ENCODE data around the gene SF3B4. TPM values are rescaled to one million over a fixed set of nuclear protein-coding genes. Genes with fewer than 3 reads are reported as not detected.

The SF3B4 gene
- total and polyA plus RNA-seq, 2 of the 4 experiments (the other 2 are of a cell fraction), result 6.6 to 64.4 TPM

DNA sequence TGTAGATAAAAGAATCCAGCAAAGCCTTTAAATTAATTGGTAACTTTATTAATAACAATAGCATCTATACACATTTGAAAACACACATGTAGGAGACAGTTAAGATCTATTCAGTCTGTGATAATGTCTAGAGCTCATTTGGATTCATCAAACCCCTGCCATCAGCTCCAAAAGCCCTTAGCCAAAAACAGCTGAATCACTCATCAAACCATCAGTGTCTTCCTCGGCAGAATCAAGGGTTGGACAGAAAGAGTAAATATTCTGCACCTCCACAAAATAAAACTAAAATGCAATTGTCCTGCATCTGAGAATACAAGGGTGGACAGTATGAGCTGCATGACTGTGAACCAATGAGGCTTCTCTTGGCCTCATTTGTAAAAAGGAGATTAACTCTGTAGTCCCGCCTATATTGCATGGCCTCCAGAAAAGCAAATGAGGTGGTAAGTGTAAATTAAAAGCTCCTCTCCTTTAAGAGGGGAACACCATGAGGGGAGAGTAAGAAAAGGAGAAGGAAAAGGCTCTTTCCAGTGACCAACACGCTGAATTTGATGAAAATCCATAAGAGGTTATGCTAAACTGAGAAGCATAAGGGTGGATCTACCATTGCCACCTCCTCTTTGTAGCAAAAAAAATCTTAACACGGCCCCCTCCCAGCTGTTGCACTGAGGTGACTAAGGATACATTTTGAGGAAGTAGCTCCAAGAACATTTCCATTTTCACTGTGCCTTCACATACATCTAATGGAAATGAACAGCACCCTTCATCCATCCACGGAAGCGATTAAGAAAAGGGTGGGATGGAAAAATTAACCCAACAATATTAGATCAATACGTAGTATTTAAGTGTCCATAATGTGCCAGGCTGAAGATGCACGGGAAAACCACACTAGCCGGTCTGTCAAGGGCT is 42.9 kb downstream of the SF3B4 start:
- Histone ChIP-seq H4K8ac (ENCODE audit: low read depth in 2 of 2, low read length in 2 of 2) (peak overlapping the region; percentile 10 to 17; a peak in 3 of 4 replicates), H3K4me3 (ENCODE audit: insufficient read depth, low read depth, low read length) (peak overlapping the region; percentile 47), H3K9ac (ENCODE audit: low read depth, low read length) (peak overlapping the region; percentile 64), H3K27me3 (ENCODE audit: control insufficient read depth, insufficient read depth, low read length) (no peaks in the 10 kb centered on the region), H4K20me1 (ENCODE audit: insufficient read depth, low read length) (peaks cover 15% of the 10 kb centered on the region), H2BK15ac (ENCODE audit: low read depth, low read length) (no peak overlapping the region), H4K5ac (ENCODE audit: low read depth, low read length) (no peak overlapping the region), H3K4me2 (ENCODE audit: low read depth, low read length) (peak overlapping the region; percentile 97), H4K91ac (ENCODE audit: insufficient read depth, low read depth, low read length) (peak overlapping the region; percentile 5), H2AFZ (replicated peaks; ENCODE audit: low read length, poor library complexity) (peak overlapping the region; percentile 54), H2BK5ac (ENCODE audit: low read depth, low read length, poor library complexity, severe bottlenecking) (peak overlapping the region; percentile 25), H3K27ac (ENCODE audit: insufficient read depth, low read length) (peak overlapping the region; percentile 65), H3K9me3 (ENCODE audit: control insufficient read depth, insufficient read depth, low read length) (no peaks in the 10 kb centered on the region), H3K4ac (ENCODE audit: low read depth, low read length) (peak overlapping the region; percentile 9), H3K36me3 (ENCODE audit: control insufficient read depth, insufficient read depth, low read length) (no peaks in the 10 kb centered on the region), H3K18ac (ENCODE audit: low read depth, low read length) (no peak overlapping the region; the same call in 1 of the 2 replicates), H3K14ac (replicated peaks; ENCODE audit: low read depth, low read length) (peak overlapping the region; percentile 54), H3K9me1 (ENCODE audit: insufficient read depth, low read length) (no peaks in the 10 kb centered on the region), H2AK9ac (replicated peaks; ENCODE audit: low read depth, low read length, poor library complexity) (peak overlapping the region; percentile 0), H2AK5ac (ENCODE audit: low read depth, low read length) (0 out of 2 replicates have a peak overlapping the region, but pooled peaks have one; percentile 33), H3K23ac (ENCODE audit: low read depth, low read length) (peak overlapping the region; percentile 8), H3K56ac (ENCODE audit: extremely low read depth, insufficient read depth, low read length) (peak overlapping the region; percentile 71), H2BK20ac (ENCODE audit: low read depth, low read length) (0 out of 2 replicates have a peak overlapping the region, but pooled peaks have one; percentile 9), H3K79me1 (ENCODE audit: low read depth in 1 of 2, low read length in 2 of 2) (peaks cover 3 to 19% of the 10 kb centered on the region in 2 experiments), H3K4me1 (ENCODE audit: control insufficient read depth, insufficient read depth, low read length) (peaks cover 3% of the 10 kb centered on the region; the same call in 1 of the 2 replicates), H2BK120ac (ENCODE audit: low read depth, low read length) (0 out of 2 replicates have a peak overlapping the region, but pooled peaks have one; percentile 1)
- no CpG with 5 or more reads among the region's 9 CpGs for WGBS, 2 experiments (ENCODE audit: extremely low coverage in 2 of 2, insufficient read length in 1 of 2)
- ATAC-seq (ENCODE audit: low read depth) (no peak), DNase-seq (peak; percentile 30)
- intact Hi-C loops (cut with micrococcal nuclease), result no loop called here
- ChIA-PET POLR2A (ENCODE audit: unreplicated experiment) (no interaction called here), CTCF (interaction anchor here (0.5 kb wide), 1 partner anchor 180 kb away, joined by 3 read pairs; no protein-coding TSS in a partner anchor)
- TF ChIP-seq MAFK (IDR thresholded peaks at IDR 0.05; ENCODE audit: low read depth, low read length), result no peak
- TF ChIP-seq, protein P1, sequence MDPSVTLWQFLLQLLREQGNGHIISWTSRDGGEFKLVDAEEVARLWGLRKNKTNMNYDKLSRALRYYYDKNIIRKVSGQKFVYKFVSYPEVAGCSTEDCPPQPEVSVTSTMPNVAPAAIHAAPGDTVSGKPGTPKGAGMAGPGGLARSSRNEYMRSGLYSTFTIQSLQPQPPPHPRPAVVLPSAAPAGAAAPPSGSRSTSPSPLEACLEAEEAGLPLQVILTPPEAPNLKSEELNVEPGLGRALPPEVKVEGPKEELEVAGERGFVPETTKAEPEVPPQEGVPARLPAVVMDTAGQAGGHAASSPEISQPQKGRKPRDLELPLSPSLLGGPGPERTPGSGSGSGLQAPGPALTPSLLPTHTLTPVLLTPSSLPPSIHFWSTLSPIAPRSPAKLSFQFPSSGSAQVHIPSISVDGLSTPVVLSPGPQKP (IDR thresholded peaks at IDR 0.05; ENCODE audit: borderline replicate concordance, low read depth, low read length), result no peak
- TF ChIP-seq RAD21 (IDR thresholded peaks at IDR 0.05; ENCODE audit: low read length), result no peak
- TF ChIP-seq RCOR1 (IDR thresholded peaks at IDR 0.05; ENCODE audit: insufficient replicate concordance, low read length), result no peak
- TF ChIP-seq CHD1 (IDR thresholded peaks at IDR 0.05; ENCODE audit: low read depth, low read length), result no peak
- no peak for TF ChIP-seq SMC3 (IDR thresholded peaks at IDR 0.05; ENCODE audit: low read depth, low read length)
- dilution Hi-C loops (cut with HindIII; ENCODE audit: low sequenced_read_pairs, unreplicated experiment), result no loop called here
- in situ Hi-C loops (cut with MboI; ENCODE audit: low sequenced_read_pairs), result no loop called here
- BruUV-seq (replicated peaks), result no TSS peak
